Prostate gland (tissue), 2 donors: ENCODE results near the gene TM9SF4.

Experiments
- POLR2A ChIP-seq: fragments of 450-650 bp; IDR thresholded peaks from one replicate; pipeline ENCODE4 v1.6.1; 2016; ENCODE audit warnings: antibody characterized with exemption, mild to moderate bottlenecking
- POLR2AphosphoS5 ChIP-seq: sonication (generic); formaldehyde crosslinking; IDR thresholded peaks from one replicate; pipeline ENCODE4 v1.6.1; 2017; ENCODE audit warnings: antibody characterized with exemption
- TF ChIP-seq, protein P1 (sequence below), 4 experiments: fragments of 200-600 bp in 2 of 4; fragments of 450-650 bp in 2 of 4; sonication (generic) in 2 of 4; IDR thresholded peaks; 1 replicate in 3 of 4; 2 replicates in 1 of 4; pipeline ENCODE4 v1.5.1; 2016 to 2019; ENCODE audit warnings: antibody characterized with exemption in 4 of 4, mild to moderate bottlenecking in 2 of 4, moderate library complexity in 2 of 4

DNA sequence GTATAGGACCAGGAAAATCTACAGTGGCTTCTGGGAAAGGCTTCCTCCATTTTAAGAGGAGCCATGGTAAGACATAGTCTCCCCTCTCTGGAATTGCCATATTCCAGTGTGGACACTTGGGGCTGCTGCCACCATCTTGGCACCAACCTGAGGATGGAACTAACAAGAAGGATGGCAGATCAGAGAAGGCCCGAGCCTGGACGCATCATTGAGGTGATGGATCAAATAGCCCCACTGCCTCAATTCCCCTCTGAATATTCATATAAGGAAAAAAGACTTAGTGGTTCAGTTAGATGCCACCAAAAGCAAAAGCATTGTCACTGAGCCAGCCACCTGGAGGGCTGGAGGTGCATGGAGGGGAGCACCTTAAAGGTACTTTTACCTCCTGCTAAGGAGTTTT is 72.1 kb downstream of the TM9SF4 start:
- TF ChIP-seq POLR2AphosphoS5 (no peak), POLR2A (no peak)
- TF ChIP-seq, protein P1, sequence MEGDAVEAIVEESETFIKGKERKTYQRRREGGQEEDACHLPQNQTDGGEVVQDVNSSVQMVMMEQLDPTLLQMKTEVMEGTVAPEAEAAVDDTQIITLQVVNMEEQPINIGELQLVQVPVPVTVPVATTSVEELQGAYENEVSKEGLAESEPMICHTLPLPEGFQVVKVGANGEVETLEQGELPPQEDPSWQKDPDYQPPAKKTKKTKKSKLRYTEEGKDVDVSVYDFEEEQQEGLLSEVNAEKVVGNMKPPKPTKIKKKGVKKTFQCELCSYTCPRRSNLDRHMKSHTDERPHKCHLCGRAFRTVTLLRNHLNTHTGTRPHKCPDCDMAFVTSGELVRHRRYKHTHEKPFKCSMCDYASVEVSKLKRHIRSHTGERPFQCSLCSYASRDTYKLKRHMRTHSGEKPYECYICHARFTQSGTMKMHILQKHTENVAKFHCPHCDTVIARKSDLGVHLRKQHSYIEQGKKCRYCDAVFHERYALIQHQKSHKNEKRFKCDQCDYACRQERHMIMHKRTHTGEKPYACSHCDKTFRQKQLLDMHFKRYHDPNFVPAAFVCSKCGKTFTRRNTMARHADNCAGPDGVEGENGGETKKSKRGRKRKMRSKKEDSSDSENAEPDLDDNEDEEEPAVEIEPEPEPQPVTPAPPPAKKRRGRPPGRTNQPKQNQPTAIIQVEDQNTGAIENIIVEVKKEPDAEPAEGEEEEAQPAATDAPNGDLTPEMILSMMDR (IDR thresholded peaks at IDR 0.05) = no peak
